Endothelial cell of hepatic sinusoid (primary cell): ENCODE results near the gene WIPF3.

Experiments used
- in situ Hi-C: cut with HindIII; loops from 2 replicates; pipeline ENCODE4 v1.10.0; 2017; ENCODE audit warnings: low sequenced_read_pairs

WIPF3 gene

DNA sequence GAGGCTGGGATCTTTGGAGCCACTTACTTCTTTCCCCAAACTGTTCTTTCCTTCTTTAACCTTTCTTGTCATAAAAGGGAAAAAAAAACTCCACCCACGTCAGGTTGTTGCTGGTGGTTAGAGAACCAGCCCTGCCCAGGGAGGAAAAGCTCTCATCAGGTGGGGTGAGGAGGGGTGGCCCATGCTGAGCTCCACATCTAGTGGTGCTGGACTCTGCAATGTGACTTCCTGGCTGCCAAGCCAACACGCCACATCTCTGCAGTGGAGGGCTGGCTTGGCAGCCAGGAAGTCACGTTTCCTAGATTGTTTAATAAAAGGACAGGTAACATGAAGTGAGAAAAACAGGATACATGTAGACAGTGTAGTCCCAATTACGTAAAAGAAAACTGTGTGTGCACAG is 37.4 kb downstream of the WIPF3 start:
- in situ Hi-C loops = no loop called here

DNA sequence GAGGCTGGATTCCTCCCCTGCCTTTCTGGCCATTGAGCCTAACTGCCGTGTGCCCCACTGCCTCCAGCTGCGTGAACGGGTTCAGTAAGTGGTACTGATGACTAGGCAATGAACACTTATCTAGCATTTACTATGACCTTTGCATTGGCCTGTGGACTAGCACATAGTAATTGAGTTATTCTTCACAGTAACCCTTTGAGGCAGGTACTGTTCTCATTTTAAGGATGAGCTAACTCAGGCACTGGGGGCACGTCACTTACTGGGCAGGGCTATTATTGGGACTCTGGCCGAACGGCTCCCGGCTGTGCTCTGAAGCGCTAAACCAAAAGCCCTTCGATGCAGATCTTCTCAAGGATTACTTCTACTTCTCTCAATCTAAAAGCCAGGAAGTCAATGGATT is 38.3 kb downstream of the WIPF3 start:
- in situ Hi-C loops = no loop called here

DNA sequence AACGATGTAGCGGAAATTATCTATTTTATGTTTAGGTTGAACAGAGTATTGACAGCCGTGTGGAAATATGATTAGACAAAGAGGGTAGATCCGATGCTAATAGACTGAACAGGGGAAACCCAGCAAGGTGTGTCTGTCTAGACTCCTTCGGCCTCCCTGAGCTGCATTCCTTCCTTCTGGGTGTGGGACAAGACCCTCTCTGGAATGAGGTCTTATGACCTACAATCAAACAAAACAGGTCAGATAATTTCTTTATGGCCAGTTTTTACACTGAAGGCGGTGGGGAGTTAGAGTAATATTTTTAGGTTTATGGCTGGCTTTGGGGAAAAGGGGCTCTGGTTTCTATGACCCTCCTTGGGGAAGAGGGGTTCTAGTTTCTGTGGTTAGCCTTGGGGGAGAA is 41.2 kb downstream of the WIPF3 start:
- in situ Hi-C loops = no loop called here

DNA sequence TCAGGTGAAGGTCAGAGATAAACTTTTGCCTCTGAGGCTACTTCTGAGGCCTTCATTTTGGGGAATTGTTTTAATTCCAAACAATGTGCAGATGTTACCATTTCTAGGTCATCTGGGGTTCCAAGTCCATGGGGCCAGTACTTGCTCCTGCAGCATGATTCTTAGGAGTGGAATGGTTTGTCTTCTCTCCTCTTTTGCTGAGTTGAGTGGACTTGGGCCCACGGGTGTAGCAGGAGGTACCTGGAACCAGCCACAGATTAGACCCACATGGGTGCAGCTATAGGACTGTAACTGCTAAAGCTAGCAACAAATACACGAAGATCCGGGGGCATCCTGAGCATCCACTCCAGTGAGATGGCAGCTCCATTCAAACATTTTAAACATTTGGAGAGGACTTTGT is 41.6 kb downstream of the WIPF3 start:
- in situ Hi-C loops = no loop called here

DNA sequence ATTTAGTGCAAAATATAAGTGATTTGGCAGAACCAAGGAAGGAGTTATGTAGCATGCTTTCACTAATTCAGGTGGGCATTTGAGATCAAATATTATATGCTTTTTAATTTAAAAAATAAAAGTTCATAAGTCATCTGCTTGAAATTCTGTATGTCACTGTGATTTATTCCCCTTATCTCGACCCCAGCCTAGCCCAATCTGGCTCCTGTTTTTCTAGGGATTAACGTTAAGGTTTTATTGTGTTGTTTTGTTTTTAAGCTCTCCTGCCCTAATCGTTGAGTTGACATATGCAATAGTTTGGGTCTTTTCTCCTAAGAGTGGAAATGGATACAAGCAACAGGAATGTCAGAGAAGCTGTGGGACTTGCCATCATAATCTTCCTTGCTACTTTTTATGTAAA is 42.6 kb downstream of the WIPF3 start:
- in situ Hi-C loops = no loop called here

DNA sequence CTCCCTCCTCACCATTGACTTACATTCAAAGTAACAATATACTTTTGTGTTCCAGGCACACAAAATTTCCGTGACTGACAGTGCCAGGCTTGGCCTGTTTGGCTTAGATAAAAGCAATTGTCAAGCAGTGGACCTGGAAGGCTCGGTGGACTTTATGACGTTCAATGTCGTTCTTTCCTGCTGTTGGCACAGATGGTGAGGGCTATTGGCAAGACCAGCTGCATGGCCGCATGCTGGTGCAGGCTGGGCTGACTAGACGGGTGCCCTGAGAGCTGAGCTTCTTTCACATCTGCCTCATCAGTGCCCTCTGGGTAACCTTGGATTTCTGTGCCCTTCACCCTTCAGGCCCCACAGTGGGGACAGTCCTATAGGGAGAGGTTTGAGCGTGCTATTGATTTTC is 45.2 kb downstream of the WIPF3 start:
- in situ Hi-C loops = no loop called here

DNA sequence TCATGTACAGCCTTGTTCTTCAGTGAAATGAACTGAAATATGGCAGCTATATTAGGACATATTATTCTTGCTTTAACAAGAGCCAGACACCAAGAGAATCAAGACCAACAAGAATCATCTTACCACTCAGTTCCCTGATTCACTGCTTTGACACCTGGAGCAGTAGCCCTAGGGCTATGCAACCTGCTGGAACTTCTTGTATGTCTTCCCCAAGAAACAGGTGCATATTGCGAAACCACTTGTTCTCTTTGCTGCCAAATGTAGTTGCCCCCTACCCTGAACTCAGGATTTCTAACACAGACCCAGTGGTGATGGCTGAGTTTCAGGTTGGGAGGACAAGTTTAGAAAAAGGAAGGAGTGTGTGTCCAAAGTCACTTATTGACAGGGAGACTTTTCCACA is 46.1 kb downstream of the WIPF3 start:
- in situ Hi-C loops = no loop called here

DNA sequence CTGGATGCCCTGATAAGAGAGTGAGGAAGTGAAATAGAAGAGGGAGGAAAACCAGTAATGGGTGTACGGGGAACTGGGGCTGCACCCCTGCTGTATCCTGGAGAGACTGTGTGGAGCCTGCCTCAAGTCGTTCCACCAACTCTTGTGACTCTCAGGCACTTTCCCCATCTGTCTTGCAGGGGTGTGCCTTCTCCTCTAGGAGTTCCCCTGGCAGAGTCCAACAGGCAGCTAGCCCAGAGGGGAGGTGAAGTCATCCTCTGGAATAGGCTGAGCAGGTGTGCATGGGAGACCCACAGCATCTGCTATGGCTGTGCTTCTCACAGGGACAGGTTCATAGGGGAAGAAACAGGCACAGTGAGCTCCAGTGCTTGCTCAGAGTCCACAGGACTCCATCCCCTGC is 46.8 kb downstream of the WIPF3 start:
- in situ Hi-C loops = no loop called here

DNA sequence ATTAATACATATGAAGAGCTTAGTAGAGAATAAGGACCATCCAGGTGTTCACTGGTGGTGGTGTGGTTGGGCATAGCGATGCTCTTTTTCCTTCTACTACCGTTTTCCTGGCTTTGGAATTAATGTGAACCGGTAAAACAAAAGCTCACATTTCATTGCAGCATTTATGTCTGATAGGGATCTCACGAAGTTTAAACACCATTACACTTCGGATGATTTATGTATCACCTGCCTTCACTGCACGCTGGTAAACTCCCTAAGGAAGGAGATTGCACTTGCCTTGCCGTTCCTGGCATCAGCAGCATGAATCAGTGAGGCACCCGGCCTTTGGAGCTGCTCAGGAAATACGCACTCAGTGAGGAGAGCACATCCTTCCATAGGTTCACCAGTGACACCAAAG is 47.5 kb downstream of the WIPF3 start:
- in situ Hi-C loops = no loop called here

DNA sequence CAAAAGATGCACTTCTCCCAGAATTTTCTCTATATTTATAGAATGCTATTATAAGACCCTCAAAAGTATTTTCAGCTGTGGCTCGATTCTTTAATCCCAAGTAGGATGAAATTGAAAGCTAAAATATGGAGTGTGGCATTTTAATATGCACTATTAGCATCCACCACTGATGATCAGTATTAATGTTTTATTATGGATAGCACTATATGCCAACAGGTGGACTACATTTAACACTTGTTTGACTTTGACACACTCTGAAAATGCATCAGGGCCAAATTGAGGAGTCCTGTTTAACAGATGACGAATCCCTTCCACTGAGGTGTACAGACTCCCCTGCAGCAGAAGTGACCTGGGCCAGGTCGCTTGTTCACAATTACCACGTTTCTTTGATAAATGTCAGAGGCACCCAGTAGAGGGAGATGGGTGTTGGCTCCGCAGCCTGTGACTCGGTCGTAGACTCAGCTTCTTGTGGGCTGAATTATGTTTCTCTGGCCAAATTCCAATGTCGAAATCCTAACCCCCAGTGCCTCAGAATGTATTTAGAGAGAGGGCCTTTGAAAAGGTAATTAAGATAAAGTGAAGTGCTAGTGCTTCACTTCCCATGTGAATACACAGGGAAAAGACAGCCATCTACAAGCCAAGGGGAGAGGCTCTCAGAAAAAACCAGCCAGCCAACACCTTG is 48.1 kb downstream of the WIPF3 start:
- in situ Hi-C loops = no loop called here

DNA sequence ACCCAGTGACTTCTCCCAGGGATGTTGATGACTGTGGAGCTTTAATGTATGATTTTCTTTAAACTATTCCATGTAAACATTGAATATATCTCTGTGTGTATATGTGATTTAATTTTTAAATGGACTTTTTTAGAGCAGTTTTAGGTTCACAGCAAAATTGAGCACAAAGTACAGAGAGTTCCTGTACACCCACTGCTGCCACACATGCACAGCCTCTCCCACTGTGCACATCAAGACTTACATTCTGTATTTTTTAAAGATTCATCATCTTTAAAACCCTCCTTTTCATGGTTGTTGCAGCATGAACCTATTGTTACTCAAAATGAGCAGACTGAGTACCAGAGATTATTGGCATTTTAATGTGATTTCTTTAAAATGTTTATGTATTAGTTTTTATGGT is 51.3 kb downstream of the WIPF3 start:
- in situ Hi-C loops = no loop called here

DNA sequence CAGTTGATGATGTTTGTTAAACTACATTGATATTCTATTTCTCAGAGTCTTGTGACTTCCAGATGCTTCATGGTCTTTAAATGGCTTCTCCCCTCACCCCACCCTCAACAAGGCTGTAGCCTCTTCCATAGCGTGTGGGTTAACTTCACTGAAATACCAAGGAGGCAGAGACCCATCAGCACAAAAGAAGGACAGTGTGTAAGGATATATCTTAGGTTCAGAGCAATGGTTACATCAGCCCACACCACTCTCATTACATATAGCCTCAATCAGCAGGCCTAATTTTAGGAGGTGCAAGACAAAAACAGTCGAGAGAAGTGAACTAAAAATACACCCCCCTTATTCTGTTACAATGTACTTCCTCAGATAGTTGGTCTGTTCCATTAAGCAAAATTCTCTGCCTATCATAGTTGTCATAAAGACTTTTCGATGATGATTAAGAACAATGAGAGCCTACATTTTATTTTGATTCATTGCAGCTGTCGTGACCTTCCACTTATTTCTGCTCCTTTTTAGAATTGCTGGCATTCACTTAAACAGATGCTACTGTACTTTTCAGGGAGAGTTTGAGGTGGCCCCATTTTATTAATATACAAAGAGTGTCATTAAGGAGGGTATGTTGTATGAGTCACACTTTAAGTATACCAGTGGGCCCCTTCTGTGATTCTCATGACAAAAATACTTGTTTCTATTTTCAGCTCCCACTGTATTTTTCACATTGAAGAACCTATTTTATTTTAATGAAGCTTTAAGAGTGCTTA is 52.1 kb downstream of the WIPF3 start:
- in situ Hi-C loops = no loop called here

DNA sequence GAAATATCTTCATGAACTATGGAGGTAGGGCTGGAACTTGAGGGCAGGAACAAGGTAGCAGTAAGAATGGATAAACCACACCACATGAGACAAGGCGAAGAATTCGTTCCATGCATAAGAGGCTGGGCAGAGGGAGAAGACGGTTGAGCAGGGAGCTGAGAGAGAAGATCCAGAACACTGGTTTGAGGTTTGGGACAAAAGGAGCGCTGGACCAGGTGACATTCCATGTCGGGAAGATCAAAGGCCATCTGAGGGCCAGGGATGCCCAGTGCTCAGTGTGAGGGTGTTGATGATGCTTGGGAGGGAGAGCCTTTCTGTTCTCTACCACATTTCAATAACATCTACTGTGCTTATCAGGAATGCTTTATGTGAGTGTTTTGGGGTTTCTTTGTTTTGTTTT is 52.8 kb downstream of the WIPF3 start:
- in situ Hi-C loops = no loop called here

DNA sequence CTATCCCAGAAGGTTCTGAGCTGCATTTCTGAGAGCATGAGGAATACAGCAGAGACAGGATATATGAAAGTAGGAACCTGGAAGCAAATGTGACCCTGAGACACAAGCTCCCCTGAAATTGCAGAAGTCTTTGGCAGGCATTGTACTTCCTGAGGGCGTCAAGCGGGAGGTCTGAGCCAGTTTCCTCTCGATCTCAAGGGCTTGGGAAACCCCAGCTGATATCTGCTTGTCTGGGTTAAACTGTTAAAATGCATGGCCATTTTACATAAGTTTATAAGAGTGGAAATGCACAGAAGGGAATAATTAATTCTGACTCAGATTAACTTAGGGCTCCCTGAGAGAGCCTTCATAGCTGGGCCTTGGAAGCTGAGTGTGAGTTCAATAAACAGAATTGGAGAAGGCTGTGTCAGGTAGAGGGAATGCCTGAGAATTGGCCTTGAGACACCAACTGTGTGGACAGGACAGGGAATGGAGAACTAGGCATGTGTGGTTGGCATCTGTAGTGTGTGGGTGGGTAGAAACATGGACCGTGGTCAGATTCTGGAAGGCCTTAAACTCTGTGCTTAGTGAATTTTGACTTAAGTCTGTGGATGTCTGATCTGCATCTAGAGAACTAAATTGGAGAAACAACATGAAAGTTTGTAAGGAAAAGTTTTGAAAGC is 53.3 kb downstream of the WIPF3 start:
- in situ Hi-C loops = no loop called here

DNA sequence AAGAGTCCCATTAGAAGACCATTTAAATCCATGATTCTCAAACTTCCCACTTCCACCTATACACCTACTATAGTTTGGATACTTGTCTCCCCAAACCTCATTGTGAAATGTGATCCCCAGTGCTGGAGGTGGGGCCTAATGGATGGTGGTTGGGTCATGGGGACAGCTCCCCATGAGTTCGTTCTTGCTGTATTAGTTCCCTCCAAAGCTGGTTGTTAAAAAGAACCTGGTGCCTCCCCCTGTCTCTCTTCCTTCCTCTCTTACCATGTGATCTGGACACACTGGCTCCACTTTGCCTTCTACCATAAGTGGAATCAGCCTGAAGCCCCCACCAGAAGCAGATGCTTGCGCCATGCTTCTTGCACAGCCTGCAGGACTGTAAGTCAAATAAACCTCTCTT is 53.9 kb downstream of the WIPF3 start:
- in situ Hi-C loops = no loop called here

DNA sequence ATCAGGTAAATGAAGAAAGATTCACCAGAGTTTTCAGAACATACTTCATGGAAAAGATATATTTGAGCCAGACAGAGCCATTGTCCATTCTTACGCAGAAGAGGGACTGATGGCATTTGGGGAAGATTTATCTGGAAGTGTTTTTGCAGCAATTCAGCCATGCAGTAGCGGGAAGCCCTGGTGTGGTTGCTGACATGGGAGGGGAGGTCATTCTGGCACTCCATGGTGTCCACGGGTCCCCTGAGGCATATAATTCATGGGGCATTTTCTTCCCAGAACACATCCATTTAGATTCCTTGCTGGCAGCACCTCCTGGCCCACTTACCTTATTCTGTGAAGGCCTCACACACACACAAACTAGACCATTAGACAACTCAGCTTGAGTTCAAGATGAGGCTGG is 55.6 kb downstream of the WIPF3 start:
- in situ Hi-C loops = no loop called here

DNA sequence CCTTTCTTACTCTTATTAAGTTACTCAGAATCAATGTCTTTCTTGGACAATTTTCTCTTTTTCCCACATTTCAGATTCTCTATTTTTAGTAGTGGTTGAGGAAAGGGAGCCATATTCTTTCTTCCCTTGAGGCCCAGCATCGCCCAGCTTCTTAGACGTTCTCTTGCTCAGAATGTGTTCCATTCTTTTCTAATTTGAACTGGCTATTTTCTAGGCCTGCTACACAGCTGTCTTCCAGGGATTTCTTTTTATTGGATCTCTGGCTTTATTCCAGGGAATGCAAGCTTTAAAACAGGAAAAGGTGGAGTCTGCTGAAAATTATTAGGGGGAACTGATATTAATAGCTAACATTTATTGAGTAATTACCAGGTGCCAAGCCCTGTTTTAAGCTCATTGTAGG is 58.3 kb downstream of the WIPF3 start:
- in situ Hi-C loops = no loop called here

DNA sequence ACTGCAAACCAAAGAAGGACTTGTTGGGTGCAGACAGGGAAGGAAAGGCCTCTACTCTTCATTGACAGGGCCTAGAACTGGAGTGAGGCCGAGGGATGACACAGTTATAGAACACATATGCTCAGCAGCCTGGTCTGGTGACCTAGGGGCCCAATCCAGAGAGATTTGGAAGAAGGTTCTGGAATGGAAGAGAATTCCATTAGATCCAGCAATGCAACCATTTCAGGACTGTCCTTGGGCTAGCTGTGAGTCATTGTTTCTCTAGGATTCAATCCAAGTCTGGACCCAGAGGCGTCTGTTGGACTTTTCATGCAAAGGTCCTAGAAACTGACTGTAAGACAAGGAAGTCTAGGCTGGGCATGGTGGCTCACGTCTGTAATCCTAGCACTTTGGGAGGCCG is 59.2 kb downstream of the WIPF3 start:
- in situ Hi-C loops = no loop called here

DNA sequence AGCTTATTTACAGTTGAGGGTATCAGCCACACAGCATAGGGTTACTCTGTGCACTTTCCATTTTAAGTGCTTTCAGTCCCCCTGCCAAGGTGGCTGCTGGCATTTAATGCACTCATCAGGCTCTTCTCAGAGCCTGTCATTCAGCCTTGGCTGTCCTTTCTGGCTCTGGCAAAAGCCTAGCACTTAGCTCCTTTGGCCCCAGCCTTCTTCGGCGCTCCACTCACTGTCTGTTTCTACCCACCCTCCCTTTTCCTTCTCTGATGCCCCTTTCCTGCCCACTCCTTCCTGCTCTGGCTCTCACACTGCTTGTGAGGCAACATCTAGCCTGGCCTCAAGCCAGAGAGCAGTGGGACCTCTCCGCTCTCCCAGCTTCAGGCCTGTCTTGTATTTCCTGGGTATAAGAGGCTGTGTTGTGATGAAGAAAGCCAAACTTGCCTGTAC is 60.2 kb downstream of the WIPF3 start:
- in situ Hi-C loops = no loop called here

DNA sequence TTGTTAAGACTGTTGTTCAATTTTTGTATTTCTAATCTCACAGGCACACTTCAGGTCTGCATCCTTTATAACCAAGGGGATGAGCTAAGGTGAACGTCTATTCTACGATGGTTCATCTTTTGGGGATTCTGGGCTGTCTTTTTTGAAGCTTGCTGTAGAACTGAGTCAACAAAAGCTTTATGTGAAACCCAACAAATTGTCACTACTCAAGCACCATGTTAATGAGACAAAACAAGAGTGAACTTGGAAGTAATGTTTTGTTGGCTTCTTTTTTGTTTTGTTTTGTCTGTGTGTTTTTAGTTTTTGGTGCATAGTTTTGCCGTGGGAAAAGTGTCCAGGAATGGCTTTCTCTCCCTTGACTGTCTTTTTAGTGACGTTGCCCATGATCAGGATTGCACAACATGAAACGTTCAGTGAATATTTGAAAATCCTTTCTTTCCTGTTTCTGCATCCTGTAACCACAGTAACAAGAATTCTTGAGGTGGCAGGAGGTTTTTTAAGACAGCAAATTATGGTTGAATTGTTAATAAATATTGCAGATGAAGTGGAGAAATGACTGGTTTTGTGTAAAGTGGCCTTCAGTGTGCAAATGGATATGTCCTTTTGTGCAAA is 65.6 kb downstream of the WIPF3 start:
- in situ Hi-C loops = no loop called here

DNA sequence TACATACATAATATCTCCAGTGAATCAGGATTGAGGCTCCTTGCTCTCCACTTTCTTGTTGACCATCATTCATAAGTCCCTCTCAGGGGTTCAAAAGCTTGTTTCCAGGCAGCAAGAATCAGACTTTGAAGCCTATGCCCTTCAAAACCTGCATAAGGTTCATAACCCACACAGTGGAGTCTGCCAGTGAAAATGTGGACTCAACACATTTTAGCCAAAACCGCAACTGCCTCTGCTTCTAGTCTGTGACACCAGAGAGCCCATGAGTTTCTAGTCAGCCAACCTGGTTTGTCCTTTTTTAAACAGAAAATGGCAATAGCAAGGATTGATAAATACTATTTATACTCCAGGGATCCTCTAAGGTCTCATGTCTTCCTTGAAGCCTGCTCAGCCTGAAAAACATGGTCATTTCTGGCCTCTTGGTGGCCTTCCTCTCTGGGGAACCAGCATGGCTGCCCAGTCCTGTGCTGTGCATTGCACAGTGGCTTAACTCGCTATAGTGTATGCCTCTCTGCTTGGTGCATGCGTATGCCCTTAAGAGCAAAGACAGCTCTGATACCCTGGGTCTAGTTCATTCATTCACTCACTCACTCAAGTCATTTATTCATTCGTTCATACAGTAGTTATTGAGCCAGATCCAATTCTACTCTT is 67.5 kb downstream of the WIPF3 start:
- in situ Hi-C loops = no loop called here
